GM18873 (cell line): Measurements from ENCODE around the gene ADGRD1.

Experiments
- ATAC-seq: cut with Tn5 transposase; IDR thresholded peaks from one replicate; pipeline ENCODE4 v1.9.1; 2021; ENCODE audit warnings: mild to moderate bottlenecking, moderate library complexity, moderate number of reproducible peaks; ENCODE audit not compliant: unreplicated experiment, low FRiP score

Gene ADGRD1

DNA sequence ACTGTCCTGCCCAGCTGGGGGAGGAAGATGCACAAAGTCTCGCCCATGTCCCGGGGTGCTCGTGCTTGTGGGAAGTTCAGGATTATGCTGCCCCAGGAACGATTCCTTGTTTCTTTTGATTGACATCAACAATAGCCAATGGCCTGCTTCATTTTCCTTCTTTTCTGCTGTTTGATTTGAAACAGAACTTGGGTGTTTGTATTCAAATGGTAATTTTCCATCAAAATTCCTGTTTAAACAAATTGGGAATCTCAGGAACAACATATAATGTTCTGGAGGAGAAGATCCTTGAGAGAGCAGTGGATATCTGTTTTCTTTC, 97.4 kb downstream of the ADGRD1 start:
- ATAC-seq: no peak

DNA sequence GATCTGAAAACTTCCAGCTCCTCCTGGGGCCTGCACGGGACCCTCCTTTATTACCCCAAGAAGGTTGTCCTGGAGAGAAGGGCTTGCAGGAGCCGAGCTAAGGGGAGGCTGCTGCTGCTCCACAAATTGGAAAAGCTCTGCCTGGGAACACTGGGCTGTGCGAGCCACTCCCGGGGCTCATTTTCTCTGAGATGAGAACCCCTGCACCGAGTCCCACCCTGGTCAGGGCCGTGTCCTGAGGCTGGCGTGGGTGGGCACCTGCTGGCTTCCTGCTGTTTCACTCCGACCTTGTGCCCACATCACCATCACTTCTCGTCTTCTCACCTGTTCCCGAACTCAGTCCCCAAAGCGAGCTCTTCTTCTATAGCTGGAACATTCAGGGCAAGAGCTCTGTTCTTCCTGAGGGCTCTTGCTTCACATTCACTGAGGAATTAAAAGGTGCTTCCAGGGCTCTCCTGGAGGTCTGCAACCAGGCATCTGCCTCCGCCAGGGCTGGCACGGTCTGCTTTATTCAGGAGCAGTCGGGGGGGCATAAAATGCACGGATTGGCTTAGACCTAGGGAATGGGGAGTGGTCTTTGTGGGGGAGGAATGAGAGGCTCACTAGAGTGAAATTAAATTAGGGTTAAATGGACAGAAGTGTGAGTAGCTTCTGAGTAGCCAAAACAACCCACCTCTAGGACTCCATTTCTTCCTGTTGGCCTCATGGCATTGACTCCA, 98.5 kb downstream of the ADGRD1 start:
- no peak for ATAC-seq

DNA sequence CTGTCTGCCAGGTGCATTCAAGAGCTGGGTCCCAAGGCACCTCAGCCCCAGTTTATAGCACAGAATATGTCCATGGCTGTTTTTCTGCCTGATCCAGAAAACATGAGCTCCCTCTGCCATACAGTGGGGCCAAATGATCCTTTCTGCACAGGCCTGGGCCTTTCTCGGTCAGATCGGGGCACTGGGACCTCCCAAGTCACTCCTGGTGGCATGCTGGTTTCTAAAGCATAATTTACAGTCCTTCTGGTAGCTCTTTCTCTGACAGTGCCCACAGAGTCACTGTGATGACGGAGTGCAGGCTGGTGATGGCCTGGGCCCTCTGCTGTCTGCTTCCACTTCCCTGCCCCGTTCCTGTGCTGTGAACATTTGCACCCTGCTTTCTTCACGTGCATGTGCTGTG, 99.2 kb downstream of the ADGRD1 start:
- no peak for ATAC-seq

DNA sequence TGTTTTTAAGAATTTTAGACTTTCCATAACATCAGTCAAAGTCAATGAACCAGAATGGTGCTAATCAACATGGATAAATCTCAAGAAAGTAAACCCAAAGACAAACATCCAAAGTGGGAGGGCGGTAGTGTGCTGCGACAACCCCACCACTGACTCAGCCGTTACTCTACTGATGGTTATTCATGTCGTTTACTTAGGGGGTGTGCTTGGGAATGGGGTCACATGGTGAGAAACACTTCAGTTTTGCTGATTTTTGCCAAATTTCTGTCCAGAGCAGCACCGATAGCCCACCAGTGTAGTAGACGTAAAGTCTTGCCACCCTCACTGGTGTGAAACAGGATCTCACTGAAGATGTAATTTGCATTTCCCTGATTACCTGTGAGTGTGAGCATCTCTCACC, 99.9 kb downstream of the ADGRD1 start:
- no peak for ATAC-seq

DNA sequence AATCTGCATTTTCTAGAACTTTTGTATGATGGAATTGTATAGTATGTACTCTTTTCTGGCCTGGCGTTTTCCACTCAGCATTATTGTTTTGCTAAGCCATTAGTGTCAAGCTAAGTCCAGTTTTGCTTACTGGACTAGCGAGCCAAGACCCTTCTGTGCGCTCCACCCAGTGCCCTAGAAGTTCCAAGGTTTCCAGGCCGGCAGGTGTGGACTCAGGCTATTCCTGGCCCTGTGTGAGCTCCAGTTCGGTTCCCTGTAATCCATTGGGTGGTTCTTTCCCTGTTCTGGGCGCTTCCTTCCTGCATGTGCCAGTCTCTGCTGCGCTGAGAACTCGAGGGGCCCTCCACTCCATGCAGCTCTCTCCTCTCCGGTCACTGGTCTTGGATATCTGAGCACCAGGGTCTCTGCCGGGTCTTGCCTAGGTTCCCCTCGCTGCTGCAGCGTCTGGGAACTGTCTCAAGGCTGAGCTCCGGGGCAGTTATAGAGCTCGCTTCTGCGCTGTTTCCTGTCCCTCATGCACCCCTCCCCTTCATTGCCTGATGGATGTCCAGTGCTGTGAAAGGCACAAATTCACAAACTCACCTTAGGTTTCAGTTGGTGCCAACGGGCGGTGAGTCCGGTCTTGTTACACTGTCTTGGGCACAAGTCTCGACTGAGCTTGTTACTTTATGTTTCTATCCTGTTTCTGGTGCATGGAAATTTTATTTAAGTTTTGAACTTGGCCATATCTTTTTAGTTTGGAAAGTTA, 100.8 kb downstream of the ADGRD1 start:
- ATAC-seq: no peak

DNA sequence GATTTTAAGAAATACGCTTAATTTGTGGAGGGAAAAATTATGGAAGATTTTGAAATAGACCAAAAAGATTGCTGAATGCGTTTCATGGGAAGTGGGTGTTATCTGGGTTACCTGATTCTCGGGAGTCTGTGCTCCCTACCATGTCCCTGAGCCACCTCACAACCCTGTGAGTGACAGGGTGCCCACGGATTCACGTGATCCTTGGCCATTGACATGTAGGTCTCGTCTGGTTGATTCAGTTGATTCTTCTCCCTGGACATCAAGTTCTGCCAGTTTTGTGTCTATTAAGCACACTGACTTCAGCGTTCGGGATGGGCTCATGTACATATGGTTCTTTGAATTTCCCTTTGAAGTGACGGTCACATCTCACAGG, 101.4 kb downstream of the ADGRD1 start:
- no peak for ATAC-seq

DNA sequence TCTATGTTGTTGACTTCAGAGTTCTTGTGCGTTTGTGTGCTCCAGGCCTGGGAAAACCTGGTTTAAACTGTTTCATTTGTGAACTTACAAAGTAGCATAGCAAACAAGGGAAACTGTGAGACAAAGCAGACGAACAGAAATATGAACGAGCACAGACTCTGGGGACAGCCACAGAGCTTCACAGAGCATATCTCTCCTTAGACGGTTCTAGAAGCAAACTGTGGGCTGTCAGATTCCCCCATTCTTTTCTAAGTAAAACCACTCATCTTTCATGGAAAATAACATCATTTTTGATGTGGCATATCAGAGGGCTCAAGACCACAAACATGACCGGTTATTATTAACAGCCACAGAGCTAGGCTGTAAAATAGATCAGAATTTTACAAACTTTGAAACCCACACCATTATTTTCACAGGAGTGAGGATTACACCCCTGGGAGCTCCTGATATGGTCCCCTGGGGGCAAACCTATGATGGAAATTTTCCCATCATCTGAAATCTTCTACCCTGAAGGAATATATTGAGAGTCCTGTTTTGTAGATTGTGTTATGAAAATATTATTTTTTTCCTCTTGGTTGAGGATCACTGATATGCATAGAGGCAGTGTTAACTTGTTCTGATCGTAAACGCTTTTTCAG, 102.0 kb downstream of the ADGRD1 start:
- no peak for ATAC-seq

DNA sequence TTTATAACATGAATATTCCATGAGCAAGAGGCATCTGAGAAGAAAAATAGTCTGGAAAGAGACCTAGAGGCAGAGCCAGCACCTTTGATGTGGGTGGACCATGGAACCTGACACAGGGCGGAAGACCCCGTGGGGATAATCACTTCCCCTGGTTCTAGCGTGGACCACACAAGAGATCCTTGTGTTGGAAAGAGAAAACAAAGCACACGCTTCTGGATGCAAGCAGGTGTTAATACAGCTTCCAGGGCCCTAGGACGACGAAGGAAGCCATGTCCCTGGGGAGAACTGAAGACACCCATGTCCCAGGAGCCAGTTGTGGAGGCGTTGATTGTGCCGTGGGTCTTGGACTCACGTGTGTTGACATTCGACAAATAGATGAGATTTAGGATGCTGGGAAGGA, 102.9 kb downstream of the ADGRD1 start:
- no peak for ATAC-seq

DNA sequence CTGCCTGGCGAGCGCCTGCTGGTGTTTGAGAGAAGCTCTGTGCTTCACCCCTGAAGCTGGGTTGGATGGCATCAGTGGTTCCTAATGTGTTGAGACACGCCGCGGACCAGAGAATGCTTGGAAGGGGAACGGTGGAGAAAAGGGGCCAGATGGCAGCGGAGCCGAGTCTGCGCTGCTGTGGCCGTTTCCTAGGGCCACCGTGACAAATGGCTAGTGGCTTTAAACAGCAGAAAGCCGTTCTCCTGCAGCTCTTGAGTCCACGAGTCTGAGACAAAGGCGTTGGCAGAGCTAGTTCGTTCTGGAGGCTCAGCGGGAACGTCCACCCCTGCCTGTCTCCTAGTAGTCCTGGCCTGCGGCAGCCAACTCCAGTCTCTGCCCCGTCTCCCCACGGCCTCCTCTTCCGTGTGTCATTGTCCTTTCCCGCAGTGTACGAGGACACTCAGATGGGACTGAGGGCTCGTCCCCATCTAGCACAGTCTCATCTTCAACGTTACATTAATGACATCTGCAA, 103.6 kb downstream of the ADGRD1 start:
- ATAC-seq: no peak

DNA sequence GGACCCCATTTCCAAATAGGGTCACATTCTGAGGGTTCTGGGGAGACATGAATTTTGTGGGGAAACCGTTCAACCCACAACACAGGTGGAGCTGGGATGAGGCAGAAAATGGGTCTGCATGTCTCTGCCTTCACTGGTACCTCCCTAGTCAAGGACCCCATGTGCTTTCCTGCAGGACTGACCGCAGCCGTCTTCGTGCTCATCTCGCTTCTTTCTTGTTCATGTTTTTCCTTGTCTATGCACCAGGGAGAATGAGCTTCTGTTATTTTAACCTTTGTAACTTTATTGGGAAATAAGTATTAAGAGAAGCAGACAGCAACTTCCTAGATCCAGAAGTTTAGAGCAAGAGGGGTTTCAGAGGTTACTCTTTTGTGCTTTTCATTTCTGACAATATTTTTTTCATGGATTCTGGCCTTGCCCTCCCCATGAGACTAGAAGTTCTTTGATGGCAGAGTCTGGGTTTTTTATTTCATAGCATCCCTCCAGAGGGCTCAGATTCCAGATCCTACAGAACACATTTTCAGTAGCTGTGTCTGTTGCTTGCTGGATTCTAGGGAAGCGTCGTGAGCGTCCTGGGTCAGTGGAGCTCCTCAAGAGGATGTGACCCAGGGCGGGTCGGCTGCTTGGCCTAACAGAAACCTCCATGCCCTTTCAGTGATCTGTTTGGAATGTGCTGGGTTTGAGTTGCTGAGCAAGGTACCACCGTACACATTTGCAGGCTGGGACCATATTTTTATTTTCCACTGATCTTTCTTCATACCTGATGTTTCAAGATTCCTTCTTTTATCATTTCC, 104.2 kb downstream of the ADGRD1 start:
- ATAC-seq: no peak

DNA sequence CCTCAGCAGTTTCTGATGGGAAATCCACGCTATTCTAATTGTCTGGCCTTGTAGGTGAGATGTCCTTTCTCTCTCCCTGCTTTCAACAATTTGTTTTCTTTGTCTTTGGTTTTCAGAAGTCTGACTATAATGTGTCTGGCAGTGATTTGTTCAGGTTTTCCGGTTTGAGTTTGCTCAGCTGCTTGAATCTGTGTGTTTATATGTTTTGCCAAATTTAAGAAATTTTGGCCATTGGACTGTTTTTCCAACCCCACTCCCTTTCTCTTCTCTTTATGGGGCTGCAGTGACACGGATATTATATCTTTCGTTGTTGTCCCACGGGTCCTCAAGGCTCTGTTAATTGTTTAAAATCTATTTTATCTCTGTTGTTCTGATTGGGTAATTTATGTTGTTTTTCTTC, 105.0 kb downstream of the ADGRD1 start:
- ATAC-seq: no peak

DNA sequence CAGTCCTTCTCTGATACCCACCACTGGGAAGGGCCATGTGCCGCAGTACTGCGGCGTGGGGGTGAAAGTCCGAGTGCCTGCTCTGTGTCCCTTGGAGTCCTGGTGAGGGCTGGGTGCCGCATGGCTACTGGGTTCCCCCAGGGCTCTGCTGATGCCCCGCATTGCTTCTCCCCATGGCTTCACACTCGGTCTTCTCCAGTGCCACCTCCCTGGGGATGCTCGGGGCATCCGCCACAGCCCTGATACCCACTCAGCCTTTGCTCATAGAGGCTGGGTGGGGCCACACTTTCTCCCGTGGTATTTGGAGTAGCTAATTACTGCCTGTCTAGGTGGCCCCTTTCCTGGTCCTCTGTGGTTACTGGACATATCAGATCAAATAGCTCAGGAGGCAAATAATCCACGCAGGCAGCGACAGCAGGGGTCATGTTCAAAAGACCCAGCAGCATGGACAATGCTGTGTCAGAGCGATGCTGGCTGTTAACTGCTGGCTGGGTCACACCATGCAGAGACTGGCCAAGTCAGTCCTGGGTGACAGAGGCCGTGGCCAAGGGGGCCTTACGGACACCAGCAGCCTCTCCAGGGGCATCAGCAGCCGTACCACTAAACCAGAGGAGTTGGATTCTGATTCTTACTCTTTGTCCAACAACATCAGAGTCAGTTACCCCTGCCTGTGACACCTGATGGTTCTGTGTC, 106.5 kb downstream of the ADGRD1 start:
- no peak for ATAC-seq

DNA sequence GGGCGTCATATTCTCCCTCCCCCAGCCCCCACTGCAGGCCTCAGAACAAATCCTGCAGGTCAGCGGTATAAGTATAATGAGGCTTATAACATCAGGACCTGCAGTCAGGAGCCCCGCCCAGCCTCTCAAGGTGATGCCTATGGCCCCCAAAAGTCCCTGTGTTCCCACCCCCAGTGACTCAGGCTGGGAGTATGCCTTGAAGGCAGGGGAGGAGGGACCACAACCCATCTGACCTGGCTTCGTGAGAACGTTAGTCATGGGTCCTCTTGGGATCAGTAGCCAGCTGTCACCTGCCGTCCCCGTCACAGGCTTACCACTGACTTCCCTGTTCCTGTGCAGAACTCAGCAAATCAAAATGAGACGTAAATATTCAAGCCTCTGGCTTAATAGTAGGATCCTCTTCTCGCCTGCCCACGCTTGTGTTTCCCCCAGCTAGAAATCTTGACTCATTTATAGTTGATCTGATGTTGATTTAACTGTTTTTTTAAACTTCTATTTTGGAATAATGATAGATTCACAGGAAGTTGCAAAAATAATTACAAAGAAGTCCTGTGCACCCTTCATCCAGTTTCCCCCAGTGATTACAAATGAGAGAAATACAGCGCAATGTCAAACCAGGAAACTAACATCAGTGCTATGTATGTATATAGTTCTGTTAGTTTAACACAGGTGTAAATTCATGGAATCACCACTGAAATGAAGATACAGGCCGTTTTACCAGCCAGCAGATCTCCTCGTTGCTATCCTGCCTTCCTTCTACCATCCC, 107.5 kb downstream of the ADGRD1 start:
- ATAC-seq: no peak

DNA sequence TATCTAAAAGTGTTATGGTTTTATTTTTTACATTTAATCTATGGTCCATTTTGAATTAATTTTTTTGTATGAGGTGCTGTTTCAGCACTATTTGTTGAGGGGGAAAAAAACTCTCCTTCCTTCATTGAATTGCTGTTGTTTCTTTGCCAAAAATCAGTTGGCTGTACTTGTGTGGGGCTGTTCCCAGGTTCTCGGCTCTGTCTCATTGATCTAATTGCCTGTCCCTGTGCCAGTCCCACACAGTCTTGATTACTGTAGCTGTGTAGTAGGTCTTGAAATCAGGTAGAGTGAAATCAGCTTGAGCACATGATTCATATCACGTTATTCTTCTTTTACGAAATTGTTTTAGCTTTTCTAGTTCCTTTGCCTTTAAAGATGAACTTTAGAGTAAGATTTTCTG, 109.7 kb downstream of the ADGRD1 start:
- ATAC-seq: no peak

DNA sequence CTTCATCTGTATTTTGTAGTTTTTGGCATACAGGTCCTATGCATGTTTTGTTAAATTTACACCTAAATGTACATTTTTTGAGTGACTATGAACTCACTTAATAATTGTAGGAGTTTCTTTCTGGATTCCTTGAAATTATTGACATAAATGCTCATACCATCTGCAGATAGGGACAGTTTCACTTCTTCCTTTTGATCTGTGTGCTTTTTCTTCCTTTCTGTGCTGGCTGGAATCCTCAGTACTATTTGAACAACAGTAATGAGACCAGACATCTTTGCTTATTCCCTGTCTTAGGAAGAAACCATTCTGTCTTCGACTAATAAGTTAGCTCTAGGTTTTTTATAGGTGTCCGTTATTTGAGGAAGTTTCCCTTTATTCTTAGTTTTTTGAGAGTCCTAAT, 110.3 kb downstream of the ADGRD1 start:
- ATAC-seq: no peak

DNA sequence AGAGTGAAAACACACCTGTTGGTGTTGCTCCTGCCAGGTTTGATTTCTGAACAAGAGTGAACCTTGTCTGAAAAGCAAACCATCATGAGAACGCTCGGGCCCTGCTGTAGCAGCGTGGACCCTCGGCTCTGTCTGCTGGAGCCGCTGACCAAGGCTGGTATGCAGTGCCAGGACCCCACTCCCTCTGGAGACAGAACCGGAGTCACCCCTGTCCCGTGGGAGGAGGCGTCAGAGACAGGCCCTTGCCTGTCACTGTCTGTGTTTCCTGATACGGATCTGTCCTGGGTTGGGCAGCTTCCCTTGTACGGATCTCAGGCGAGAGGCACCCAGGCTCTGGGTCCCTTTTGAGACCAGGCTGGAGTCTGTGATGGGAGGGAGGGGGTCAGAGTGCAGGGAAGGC, 111.6 kb downstream of the ADGRD1 start:
- ATAC-seq: no peak

DNA sequence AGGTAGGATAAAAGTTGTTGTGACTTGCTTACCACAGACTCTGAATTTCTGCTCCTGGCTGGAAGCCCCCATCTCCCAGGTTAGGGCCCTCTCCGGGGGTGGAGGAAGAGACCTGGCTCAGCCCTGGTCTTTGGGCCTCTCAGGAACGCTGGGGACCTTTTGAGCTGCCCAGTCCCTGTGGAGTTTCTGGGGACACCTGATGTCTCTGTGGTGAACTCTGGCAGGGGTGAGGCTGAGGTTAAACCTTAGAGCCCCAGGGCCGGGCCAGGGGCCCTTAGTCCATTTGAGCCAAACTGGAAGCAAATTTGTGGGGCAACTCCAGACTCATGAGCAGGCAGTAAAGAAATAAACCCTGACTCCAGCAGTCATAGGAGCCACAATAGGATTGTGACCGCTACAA, 112.1 kb downstream of the ADGRD1 start:
- no peak for ATAC-seq

DNA sequence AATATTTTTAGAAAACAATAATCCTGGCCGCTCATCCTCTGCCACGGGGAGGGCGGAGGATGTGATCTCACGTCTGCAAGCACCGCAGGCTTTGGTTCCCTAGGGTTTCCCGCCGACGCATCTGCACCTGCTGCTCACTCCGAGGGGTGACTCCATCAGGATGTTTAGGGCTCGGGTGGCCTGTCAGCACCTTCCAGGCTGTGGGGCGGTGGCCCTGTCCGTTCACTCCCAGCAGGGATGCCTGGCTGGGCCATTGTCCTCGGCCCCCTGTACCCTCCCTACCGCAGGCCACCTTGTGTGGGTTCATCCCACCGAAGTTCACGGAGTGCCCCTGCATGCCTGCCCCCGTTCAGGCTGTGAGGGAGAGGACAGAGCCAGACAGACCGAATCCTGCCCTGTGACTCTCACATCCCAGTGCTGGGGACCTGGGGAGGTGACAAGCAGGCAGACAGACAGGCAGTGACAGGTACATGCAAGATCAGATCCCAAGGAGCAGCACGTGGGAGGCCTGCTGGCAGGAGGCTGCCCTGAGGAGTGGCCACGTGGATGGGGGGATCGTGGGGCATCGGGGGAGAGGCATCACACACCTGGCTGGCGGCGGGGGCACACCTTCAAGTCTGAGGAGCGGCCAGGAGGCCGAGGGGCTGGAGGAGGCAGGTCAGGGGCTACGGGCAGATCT, 112.6 kb downstream of the ADGRD1 start:
- ATAC-seq: no peak

DNA sequence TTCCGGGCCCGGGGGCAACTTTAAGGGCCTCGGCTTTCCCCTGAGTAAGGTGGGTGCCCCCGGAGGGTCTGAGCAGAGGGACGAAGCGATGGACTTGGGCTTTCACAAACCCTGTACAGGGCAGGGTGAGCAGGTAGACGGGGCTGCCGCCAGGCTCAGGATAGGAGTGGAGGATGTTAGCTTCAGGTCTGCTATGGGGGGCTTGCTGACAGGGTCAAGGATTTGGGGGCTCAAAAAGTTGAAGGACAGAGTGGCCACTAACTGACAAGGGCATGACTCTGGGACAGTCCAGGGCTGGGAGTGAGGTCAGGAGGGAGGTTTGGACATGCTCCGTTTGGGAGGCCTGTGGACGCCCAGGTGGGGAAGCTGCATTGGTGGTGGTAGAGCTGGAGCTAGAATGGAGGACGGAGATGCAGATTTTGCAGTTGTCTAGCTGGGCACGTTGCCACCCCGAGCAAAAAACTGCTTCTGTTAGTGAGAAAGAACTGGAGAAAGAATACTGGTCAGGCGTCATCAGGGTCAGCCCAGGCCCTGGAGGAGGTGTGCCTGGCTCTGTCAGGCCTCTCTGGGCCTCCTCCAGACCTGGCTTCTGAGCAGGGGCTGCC, 113.3 kb downstream of the ADGRD1 start:
- ATAC-seq: no peak
